ENCODE results near the gene LLGL2.

Gene LLGL2

DNA sequence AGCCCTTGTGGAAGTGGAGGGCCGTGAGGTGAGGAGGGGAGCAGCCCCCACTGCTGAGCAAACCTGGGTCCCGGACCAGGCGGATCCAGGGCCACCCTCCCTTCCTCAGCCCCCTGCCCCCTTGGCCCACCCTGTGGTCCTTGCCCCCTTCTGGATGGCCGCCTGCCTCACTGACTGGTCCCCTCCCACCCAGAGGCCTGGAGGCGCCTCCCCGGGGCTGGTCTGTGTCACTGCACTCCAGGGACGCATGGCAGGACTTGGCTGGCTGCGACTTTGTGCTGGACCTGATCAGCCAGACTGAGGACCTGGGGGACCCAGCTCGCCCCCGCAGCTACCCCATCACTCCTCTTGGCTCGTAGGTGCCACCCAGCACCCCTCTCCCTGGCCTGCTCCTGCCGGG lies 88.5 kb downstream of the LLGL2 start:
- DNase-seq (ENCODE audit: low spot score) = no peak

DNA sequence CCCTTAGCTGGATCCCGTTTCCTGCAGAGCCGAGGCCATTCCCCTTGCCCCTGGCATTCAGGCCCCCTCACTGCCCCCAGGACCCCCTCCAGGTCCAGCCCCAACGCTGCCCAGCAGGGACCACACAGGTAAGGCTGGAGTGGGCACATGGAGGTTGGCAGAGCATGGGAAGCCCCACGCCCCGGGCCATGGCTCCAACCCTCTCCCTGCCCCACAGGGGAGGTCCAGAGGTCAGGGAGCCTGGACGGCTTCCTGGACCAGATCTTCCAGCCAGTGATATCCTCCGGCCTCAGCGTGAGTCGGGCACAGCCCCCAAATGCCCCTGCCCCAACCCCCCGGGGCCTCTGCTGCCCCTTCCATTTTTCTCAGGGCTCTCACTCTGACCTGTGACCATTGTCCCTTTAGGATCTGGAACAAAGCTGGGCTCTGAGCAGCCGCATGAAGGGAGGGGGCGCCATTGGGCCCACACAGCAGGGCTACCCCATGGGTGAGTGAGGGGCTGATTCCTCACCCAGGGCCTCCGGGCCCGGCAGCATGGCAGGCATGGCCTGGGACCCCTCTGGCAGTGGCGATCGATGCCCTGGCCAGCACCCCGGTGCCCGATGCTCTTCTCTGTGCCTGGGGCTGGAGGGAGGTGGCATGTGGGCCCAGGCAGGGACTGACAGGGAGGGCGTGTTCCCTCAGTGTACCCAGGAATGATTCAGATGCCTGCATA lies 89.2 kb downstream of the LLGL2 start:
- no peak for DNase-seq (ENCODE audit: low spot score)

DNA sequence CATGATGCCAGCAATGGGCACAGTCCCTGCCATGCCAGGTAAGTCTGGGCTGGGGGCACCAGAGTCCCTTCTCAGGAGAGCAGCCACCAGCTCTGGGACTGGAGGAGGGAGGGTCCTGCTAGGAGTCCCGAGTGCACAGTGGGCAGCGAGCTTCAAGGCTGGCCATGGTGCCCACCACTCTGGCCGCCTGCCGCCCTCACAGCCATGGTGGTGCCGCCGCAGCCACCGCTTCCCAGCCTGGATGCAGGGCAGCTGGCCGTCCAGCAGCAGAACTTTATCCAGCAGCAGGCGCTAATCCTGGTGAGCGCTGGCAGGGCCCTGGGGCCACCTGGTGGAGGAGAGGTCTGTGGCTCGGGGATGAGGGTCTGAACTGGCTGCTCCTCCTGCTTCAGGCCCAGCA lies 89.8 kb downstream of the LLGL2 start:
- no peak for DNase-seq (ENCODE audit: low spot score)

DNA sequence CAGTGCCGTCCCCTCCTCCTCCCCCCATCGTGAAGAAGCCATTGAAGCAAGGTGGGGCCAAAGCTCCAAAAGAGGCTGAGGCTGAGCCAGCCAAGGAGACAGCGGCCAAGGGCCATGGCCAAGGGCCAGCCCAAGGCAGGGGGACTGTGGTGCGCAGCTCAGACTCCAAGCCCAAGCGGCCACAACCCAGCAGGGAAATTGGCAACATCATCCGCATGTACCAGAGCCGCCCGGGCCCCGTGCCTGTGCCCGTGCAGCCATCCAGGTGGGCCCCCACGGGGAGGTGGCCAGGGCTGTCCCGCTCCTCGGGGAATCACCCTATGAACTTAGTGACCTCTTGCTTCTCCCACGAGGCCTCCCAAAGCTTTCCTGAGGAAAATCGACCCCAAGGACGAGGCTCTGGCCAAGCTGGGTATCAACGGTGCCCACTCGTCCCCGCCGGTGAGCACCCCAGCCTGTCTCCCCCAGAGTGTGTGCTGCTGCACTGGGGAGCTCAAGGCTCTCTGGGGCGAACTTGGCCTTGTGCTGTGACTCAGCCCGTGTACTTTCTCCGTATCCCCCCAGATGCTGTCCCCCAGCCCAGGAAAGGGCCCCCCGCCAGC lies 91.1 kb downstream of the LLGL2 start:
- no peak for DNase-seq (ENCODE audit: low spot score)

DNA sequence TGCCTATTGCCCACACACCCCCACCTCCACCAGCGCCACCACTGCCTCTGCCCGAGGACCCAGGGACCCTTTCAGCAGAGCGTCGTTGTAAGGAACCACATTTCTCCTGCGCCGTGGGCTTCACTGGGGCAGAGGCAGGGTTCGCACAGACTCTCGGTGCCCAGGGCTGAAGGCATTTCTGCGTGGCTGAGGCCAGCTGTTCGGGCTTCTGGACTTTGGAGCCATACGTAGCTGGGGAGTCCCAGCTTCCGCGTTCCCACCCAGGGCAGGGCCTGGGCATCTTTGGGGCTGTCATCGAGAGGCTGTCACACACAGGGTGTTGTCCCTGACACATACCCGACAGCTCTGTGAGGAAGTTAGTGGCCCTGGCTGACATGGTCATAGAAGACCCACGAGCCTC lies 91.7 kb downstream of the LLGL2 start:
- DNase-seq (ENCODE audit: low spot score) = no peak

DNA sequence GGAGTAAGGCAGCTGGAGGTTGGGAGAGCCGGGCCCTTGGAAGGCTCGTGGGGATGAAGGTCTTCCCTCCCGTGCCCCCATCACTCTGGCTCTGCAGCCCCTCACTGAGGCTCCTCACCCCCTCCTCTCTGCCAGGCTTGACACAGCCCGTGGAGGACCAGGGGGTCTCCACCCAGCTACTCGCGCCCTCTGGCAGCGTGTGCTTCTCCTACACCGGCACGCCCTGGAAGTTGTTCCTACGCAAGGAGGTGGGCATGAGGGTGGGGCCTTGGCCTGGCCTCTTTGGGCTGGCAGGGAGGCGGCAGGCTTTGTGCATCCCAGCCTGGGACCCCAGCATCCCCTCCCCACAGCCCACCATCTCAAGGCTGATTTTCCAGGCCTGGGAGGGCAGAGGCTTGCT lies 92.2 kb downstream of the LLGL2 start:
- no peak for DNase-seq (ENCODE audit: low spot score)

DNA sequence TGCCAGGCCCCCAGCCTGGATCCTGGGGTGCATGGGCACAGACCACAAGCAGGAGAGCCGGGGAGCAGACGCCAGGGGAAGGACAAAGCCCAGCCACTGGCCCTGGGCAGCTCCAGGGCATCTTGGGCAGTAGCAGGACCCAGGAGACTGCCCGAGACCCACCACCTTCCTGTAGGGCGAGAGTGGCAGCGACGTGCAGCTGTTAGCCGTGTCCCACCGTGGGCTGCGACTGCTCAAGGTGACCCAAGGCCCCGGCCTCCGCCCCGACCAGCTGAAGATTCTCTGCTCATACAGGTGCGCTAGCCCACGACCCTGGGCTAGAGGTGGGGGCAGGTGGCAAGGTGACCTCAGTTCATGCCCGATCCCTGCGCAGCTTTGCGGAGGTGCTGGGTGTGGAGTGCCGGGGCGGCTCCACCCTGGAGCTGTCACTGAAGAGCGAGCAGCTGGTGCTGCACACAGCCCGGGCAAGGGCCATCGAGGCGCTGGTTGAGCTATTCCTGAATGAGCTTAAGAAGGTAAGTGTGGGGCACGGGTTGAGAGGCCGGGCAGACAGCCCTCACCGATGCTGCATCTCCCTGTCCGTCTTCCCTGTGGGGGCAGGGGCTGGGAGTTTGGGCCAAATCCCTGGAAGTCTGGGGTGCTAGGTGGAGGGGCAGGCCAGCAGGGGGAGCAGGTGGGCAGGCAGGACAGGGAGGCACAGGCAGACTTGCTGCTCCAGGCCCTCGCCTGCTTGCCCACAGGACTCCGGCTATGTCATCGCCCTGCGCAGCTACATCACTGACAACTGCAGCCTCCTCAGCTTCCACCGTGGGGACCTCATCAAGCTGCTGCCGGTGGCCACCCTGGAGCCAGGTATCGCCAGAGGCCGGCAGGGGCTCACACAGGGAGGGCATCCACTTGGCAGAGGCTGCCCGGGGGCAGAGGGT lies 94.3 kb downstream of the LLGL2 start:
- no peak for DNase-seq (ENCODE audit: low spot score)

DNA sequence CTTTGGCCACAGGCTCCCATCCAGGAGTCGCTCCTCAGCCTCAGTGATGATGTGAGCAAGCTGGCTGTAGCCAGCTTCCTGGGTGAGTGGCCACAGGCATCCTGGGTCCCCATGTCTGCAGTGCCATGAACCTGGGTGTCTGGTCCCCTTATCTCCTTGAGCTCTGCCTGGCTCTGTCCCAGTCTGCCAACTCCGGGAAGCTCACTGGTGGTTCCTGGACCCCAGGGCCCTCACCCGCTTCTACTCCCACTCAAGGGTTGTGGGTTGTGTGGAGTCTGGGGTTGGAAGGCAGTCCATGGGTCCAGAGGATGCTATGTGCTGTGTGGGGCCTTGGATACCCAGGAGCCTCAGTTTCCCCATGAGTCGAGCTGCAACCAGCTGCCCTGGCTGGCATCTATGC lies 96.0 kb downstream of the LLGL2 start:
- DNase-seq (ENCODE audit: low spot score) = no peak

DNA sequence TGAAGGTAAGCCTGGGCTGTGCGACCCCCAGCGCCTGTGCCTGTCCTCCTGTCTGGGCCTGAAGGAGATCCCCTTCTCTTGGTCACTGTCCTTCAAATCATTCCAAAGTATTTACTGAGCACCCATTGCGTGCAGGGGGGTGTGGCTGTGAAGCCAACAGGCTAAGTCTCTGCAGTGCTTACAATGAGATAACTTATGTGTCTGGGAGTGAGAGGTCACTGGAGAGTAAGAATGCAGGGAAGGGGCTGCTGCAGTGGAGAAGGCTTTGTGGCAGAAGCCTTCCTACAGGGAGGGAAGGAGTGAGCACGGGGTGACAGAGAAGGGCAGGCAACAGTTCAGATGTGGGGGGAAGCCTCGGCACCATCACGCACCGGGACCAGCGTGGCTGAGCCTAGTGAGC lies 96.6 kb downstream of the LLGL2 start:
- no peak for DNase-seq (ENCODE audit: low spot score)

DNA sequence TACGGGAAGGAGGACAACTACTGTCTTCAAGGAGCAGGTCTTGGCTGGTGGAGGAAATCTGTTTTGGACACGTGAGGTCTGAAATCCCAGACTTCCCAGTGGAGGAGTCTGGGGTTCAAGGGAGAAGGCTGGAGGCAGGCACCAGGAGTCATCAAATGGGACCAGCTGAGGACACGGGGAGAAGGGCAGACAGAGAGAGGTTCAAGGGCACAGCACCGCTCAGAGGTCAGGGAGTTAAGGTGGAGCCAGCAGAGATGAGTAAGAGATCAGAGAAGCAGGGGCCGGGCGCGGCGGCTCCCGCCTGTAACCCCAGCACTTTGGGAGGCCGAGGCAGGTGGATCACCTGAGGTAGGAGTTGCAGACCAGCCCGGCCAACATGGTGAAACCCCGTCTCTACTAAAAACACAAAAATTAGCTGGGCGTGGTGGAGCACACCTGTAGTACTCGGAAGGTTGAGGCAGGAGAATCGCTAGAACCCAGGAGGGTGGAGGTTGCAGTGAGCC lies 97.3 kb downstream of the LLGL2 start:
- no peak for DNase-seq (ENCODE audit: low spot score)

DNA sequence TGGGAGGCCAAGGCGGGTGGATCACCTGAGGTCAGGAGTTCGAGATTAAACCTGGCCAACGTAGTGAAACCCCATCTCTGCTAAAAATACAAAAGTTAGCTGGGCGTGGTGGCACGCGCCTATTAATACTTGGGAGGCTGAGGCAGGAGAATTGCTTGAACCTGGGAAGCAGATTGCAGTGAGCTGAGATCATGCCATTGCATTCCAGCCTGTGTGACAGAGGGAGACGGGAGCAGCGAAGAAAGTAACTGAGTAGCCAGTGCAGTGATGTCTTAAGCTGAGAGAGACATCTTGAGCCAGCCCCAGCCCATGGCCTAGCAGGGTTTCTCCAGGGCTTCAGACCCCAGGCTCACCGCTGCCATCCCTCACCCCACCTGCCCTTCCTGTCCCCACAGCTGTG lies 97.9 kb downstream of the LLGL2 start:
- DNase-seq (ENCODE audit: low spot score) = no peak

DNA sequence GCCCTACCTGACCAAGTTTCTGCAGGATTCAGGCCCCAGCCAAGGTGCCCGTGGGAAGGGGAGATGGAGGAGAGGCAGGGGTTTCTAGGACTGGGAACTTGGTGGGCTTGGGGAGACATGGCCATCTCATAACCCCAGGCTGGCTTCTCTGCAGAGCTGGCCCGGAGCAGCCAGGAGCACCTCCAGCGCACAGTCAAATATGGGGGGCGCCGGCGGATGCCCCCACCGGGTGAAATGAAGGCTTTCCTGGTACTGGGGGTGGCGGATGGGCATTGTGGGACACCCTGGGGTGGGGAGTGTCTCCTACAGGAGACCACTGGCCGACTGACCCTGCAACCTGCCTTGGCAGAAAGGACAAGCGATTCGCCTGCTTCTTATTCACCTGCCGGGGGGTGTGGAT lies 98.5 kb downstream of the LLGL2 start:
- DNase-seq (ENCODE audit: low spot score) = no peak

Measured in CD4-positive, alpha-beta T cell treated with Interleukin-2 at 100 ng/mL for 4 hours (primary cell).